Measurements from ENCODE around the gene FAM171A1. TPM values are rescaled to one million over a fixed set of nuclear protein-coding genes. Genes with fewer than 3 reads are reported as not detected.

FAM171A1 gene
- total and polyA plus RNA-seq, 2 of the 13 experiments (the other 11 are each of a cell fraction or from before 2014, with no cell fraction given): 21.5 to 34.7 TPM

- TF ChIP-seq, protein P1, sequence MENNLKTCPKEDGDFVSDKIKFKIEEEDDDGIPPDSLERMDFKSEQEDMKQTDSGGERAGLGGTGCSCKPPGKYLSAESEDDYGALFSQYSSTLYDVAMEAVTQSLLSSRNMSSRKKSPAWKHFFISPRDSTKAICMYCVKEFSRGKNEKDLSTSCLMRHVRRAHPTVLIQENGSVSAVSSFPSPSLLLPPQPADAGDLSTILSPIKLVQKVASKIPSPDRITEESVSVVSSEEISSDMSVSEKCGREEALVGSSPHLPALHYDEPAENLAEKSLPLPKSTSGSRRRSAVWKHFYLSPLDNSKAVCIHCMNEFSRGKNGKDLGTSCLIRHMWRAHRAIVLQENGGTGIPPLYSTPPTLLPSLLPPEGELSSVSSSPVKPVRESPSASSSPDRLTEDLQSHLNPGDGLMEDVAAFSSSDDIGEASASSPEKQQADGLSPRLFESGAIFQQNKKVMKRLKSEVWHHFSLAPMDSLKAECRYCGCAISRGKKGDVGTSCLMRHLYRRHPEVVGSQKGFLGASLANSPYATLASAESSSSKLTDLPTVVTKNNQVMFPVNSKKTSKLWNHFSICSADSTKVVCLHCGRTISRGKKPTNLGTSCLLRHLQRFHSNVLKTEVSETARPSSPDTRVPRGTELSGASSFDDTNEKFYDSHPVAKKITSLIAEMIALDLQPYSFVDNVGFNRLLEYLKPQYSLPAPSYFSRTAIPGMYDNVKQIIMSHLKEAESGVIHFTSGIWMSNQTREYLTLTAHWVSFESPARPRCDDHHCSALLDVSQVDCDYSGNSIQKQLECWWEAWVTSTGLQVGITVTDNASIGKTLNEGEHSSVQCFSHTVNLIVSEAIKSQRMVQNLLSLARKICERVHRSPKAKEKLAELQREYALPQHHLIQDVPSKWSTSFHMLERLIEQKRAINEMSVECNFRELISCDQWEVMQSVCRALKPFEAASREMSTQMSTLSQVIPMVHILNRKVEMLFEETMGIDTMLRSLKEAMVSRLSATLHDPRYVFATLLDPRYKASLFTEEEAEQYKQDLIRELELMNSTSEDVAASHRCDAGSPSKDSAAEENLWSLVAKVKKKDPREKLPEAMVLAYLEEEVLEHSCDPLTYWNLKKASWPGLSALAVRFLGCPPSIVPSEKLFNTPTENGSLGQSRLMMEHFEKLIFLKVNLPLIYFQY (CRISPR knock-in tag; IDR thresholded peaks at IDR 0.05; ENCODE audit: borderline replicate concordance): 0 out of 2 replicates have a peak, but pooled peaks have one; percentile 40
- no peak for TF ChIP-seq ATAD3A (CRISPR knock-in tag; IDR thresholded peaks at IDR 0.05)
- TF ChIP-seq THRA (CRISPR knock-in tag; IDR thresholded peaks at IDR 0.05; ENCODE audit: borderline replicate concordance): peak; percentile 68; the same call in 1 of the 2 replicates
- TF ChIP-seq HDAC2 (CRISPR knock-in tag; IDR thresholded peaks at IDR 0.05): peak; percentile 91
- TF ChIP-seq ATF1 (CRISPR knock-in tag; IDR thresholded peaks at IDR 0.05): peak; percentile 74; the same call in 1 of the 2 replicates
- TF ChIP-seq ZNF138 (CRISPR knock-in tag; IDR thresholded peaks at IDR 0.05; ENCODE audit: low read depth): no peak
- TF ChIP-seq FOXA1 (IDR thresholded peaks at IDR 0.05): peak; percentile 48; the same call in 1 of the 2 replicates
- peak; percentile 91 for TF ChIP-seq FOXA1 (CRISPR knock-in tag; IDR thresholded peaks at IDR 0.05)
- TF ChIP-seq BRD4 (CRISPR knock-in tag; IDR thresholded peaks at IDR 0.05): peak; percentile 49; the same call in 1 of the 2 replicates
- TF ChIP-seq, protein P2, sequence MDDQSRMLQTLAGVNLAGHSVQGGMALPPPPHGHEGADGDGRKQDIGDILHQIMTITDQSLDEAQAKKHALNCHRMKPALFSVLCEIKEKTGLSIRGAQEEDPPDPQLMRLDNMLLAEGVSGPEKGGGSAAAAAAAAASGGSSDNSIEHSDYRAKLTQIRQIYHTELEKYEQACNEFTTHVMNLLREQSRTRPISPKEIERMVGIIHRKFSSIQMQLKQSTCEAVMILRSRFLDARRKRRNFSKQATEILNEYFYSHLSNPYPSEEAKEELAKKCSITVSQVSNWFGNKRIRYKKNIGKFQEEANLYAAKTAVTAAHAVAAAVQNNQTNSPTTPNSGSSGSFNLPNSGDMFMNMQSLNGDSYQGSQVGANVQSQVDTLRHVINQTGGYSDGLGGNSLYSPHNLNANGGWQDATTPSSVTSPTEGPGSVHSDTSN (CRISPR knock-in tag; IDR thresholded peaks at IDR 0.05; ENCODE audit: borderline replicate concordance): no peak
- peak; percentile 95 for TF ChIP-seq SALL1 (CRISPR knock-in tag; IDR thresholded peaks at IDR 0.05)
- no peak for TF ChIP-seq ZNF20 (CRISPR knock-in tag; IDR thresholded peaks at IDR 0.05)
- TF ChIP-seq YEATS2 (CRISPR knock-in tag; IDR thresholded peaks at IDR 0.05; ENCODE audit: borderline replicate concordance): no peak
- TF ChIP-seq ATF7 (IDR thresholded peaks at IDR 0.05): peak; percentile 93
- peak; percentile 75; the same call in 1 of the 2 replicates for TF ChIP-seq ATF7 (CRISPR knock-in tag; IDR thresholded peaks at IDR 0.05)
- no peak for TF ChIP-seq ZIK1 (CRISPR knock-in tag; IDR thresholded peaks at IDR 0.05; ENCODE audit: borderline replicate concordance, low read depth)
- TF ChIP-seq ZNF678 (CRISPR knock-in tag; IDR thresholded peaks at IDR 0.05): no peak
- TF ChIP-seq, protein P3, sequence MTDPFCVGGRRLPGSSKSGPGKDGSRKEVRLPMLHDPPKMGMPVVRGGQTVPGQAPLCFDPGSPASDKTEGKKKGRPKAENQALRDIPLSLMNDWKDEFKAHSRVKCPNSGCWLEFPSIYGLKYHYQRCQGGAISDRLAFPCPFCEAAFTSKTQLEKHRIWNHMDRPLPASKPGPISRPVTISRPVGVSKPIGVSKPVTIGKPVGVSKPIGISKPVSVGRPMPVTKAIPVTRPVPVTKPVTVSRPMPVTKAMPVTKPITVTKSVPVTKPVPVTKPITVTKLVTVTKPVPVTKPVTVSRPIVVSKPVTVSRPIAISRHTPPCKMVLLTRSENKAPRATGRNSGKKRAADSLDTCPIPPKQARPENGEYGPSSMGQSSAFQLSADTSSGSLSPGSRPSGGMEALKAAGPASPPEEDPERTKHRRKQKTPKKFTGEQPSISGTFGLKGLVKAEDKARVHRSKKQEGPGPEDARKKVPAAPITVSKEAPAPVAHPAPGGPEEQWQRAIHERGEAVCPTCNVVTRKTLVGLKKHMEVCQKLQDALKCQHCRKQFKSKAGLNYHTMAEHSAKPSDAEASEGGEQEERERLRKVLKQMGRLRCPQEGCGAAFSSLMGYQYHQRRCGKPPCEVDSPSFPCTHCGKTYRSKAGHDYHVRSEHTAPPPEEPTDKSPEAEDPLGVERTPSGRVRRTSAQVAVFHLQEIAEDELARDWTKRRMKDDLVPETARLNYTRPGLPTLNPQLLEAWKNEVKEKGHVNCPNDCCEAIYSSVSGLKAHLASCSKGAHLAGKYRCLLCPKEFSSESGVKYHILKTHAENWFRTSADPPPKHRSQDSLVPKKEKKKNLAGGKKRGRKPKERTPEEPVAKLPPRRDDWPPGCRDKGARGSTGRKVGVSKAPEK (CRISPR knock-in tag; IDR thresholded peaks at IDR 0.05; ENCODE audit: borderline replicate concordance): no peak
- TF ChIP-seq ZNF878 (CRISPR knock-in tag; IDR thresholded peaks at IDR 0.05): peak; percentile 48; the same call in 1 of the 2 replicates
- TF ChIP-seq, protein P4, sequence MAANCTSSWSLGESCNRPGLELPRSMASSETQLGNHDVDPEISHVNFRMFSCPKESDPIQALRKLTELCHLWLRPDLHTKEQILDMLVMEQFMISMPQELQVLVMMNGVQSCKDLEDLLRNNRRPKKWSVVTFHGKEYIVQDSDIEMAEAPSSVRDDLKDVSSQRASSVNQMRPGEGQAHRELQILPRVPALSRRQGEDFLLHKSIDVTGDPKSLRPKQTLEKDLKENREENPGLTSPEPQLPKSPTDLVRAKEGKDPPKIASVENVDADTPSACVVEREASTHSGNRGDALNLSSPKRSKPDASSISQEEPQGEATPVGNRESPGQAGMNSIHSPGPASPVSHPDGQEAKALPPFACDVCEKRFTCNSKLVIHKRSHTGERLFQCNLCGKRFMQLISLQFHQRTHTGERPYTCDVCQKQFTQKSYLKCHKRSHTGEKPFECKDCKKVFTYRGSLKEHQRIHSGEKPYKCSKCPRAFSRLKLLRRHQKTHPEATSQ (CRISPR knock-in tag; IDR thresholded peaks at IDR 0.05; ENCODE audit: borderline replicate concordance): peak; percentile 75; the same call in 1 of the 2 replicates
Measured at GRCh38 chr10:15344876-15345285, 26.2 kb downstream of the FAM171A1 start (continued).
